Nephron progenitor cell (in vitro differentiated cells): ENCODE data around the gene PCMT1.

ENCODE experiments used
- DNase-seq: peaks from one replicate; pipeline ENCODE4 v3.0.0; 2021
- H3K27ac Mint-ChIP-seq: 2 replicates; pipeline ENCODE4 v1.8.0; 2021; ENCODE audit warnings: mild to moderate bottlenecking, moderate library complexity, mixed read lengths
- H3K27me3 Mint-ChIP-seq: 2 replicates; pipeline ENCODE4 v1.8.0; 2021; ENCODE audit warnings: mild to moderate bottlenecking, low read depth, mixed read lengths; ENCODE audit not compliant: poor library complexity
- H3K36me3 Mint-ChIP-seq: 2 replicates; pipeline ENCODE4 v1.8.0; 2021; ENCODE audit warnings: low read depth, mixed read lengths
- H3K4me1 Mint-ChIP-seq: 2 replicates; pipeline ENCODE4 v1.8.0; 2021; ENCODE audit warnings: mixed read lengths
- H3K4me3 Mint-ChIP-seq: 2 replicates; pipeline ENCODE4 v1.8.0; 2021; ENCODE audit warnings: mild to moderate bottlenecking, moderate library complexity, mixed read lengths
- H3K9me3 Mint-ChIP-seq: 2 replicates; pipeline ENCODE4 v1.8.0; 2021; ENCODE audit warnings: mild to moderate bottlenecking, moderate library complexity, mixed read lengths
- CTCF ChIP-seq: fragments of 200-600 bp; sonication (generic); IDR thresholded peaks from 2 replicates; pipeline ENCODE4 v1.5.0; 2021; ENCODE audit warnings: antibody characterized with exemption

Gene PCMT1

DNA sequence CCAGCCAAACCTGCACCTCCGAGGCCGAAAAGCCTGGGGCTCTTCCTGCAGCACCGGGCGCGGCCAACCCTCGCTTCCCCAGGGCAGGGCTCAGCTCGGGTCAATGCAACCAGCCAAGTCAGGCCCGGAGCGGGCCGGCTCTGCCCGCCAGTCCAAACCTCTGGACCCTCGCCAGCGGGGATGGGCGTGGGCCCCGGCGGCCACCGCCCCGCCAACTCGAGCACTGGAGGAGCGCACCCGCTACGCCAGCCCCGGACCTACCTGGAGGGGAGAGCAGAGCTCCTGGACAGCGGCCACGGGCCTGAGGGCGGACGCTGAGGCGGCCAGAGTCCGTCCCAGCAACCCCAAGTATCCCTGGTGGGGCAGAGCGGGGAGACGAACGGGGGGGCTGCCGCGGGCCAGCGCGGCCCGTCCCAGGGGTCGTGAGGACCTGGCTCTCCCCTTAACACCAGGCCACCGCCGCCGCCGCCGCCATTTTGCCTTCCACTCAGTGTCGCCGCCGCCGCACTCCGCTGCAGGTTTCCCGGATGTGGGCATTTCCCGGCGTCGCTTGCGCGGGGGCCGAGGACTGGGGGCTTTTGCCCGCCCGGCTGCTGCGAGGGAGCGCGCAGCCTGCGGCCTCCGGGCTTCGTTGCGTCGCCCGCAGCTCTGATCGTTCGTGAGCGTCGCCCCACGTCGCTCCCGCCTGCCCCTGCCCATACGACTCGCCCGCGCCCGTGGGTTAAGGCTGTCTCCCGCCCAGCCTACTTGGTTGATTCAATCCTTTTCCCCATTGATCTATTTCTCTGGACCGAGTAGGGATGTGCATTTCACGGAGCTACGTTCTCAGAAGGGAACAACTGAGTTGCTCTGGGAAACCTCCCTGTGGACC, 31.7 kb upstream of the PCMT1 start, which contains the start of gene LATS1:
TSS of gene LATS1 (minus strand) at position 514 of the 871 bp plus-strand sequence. CDS start 15,975 bp downstream, outside the sequence.
- peaks cover 24% of the 10 kb centered on the region for H3K4me1 Mint-ChIP-seq
- H3K27me3 Mint-ChIP-seq = no peaks in the 10 kb centered on the region
- H3K4me3 Mint-ChIP-seq = peak within 1 kb of the TSS; percentile 93
- peak within 1 kb of the TSS; percentile 99 for H3K27ac Mint-ChIP-seq
- H3K9me3 Mint-ChIP-seq = no peaks in the 10 kb centered on the region
- H3K36me3 Mint-ChIP-seq = peaks cover 32% of the 10 kb centered on the region
- DNase-seq = peak; percentile 89
- no peak for TF ChIP-seq CTCF

GRCh38 chr6:149719531-149719930, 30.0 kb upstream of the PCMT1 start:
- H3K4me3 Mint-ChIP-seq = peak overlapping the region; percentile 44
- H3K4me1 Mint-ChIP-seq = peaks cover 24% of the 10 kb centered on the region
- H3K27ac Mint-ChIP-seq = no peak overlapping the region

GRCh38 chr6:149723262-149723661, 26.3 kb upstream of the PCMT1 start:
- Mint-ChIP-seq H3K27ac (no peak overlapping the region), H3K9me3 (no peaks in the 10 kb centered on the region), H3K4me3 (no peak overlapping the region), H3K4me1 (peaks cover 4% of the 10 kb centered on the region), H3K36me3 (peaks cover 50% of the 10 kb centered on the region), H3K27me3 (no peaks in the 10 kb centered on the region)
- TF ChIP-seq CTCF = no peak
- no peak for DNase-seq

More at GRCh38 chr6:149719531-149719930, 30.0 kb upstream of the PCMT1 start:
- TF ChIP-seq CTCF = no peak
- H3K9me3 Mint-ChIP-seq = no peaks in the 10 kb centered on the region
- DNase-seq = no peak
- H3K27me3 Mint-ChIP-seq = no peaks in the 10 kb centered on the region
- H3K36me3 Mint-ChIP-seq = peaks cover 20% of the 10 kb centered on the region

GRCh38 chr6:149723771-149724417, 25.6 kb upstream of the PCMT1 start:
- Mint-ChIP-seq H3K27ac (no peak overlapping the region), H3K9me3 (no peaks in the 10 kb centered on the region), H3K4me1 (no peaks in the 10 kb centered on the region), H3K4me3 (no peak overlapping the region), H3K36me3 (peaks cover 56% of the 10 kb centered on the region), H3K27me3 (no peaks in the 10 kb centered on the region)
- peak; percentile 58 for TF ChIP-seq CTCF
- DNase-seq = no peak

DNA sequence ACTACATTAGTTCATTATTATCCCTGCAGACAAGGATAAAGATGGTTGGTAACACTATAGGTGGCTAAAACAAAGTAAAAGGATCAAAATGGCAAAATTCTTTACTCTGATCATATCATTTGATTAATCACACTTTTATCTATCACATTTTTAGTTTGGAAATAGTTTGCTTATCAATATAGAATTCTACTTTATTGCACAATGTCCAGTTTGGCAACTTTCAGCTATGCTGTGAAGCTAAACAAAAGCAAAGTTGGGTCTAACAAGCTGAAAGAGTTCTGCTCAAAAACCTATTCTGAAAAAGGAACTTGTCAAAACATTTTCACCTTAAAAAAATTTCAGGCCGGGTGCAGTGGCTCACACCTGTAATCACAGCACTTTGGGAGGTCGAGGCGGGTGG, 23.8 kb upstream of the PCMT1 start:
- Mint-ChIP-seq H3K9me3 (no peaks in the 10 kb centered on the region), H3K4me1 (no peaks in the 10 kb centered on the region), H3K27me3 (no peaks in the 10 kb centered on the region), H3K4me3 (no peak overlapping the region), H3K36me3 (peaks cover 57% of the 10 kb centered on the region), H3K27ac (no peak overlapping the region)
- TF ChIP-seq CTCF = no peak
- DNase-seq = no peak
